Endothelial cell (in vitro differentiated cells): ENCODE data around the gene RNF135. TPM values are rescaled to one million over a fixed set of nuclear protein-coding genes. Genes with fewer than 3 reads are reported as not detected.
"Not testable (repeated sequence)": the region's sequence is repeated elsewhere in the genome, so short reads cannot be mapped to it uniquely, and the experiment has no call there.

Source experiments
- DNase-seq: peaks from one replicate; pipeline ENCODE4 v3.0.0; 2021; ENCODE audit warnings: low spot score
- H3K27ac Mint-ChIP-seq: one replicate; pipeline ENCODE4 v1.8.0; 2021; ENCODE audit warnings: mixed read lengths, inconsistent platforms; ENCODE audit not compliant: unreplicated experiment
- H3K27me3 Mint-ChIP-seq: one replicate; pipeline ENCODE4 v1.8.0; 2021; ENCODE audit warnings: mild to moderate bottlenecking, moderate library complexity, mixed read lengths, inconsistent platforms; ENCODE audit not compliant: unreplicated experiment
- H3K36me3 Mint-ChIP-seq: one replicate; pipeline ENCODE4 v1.8.0; 2021; ENCODE audit warnings: mild to moderate bottlenecking, low read depth, mixed read lengths, inconsistent platforms; ENCODE audit not compliant: unreplicated experiment
- H3K4me1 Mint-ChIP-seq: one replicate; pipeline ENCODE4 v1.8.0; 2021; ENCODE audit warnings: mild to moderate bottlenecking, mixed read lengths, inconsistent platforms; ENCODE audit not compliant: unreplicated experiment
- H3K4me3 Mint-ChIP-seq: one replicate; pipeline ENCODE4 v1.8.0; 2021; ENCODE audit warnings: mild to moderate bottlenecking, mixed read lengths, inconsistent platforms; ENCODE audit not compliant: unreplicated experiment
- H3K9me3 Mint-ChIP-seq: one replicate; pipeline ENCODE4 v1.8.0; 2021; ENCODE audit warnings: mixed read lengths, inconsistent platforms; ENCODE audit not compliant: unreplicated experiment
- total RNA-seq: library from RNA; stranded (reverse); fragmentation: NEBNext Ultra II Directional; extraction: Animal tissue kit (Norgen Biotek cat#: 25700); gene quantifications from one replicate; pipeline ENCODE4 v1.2.1, GENCODE V29; 2021; ENCODE audit not compliant: unreplicated experiment
- TF ChIP-seq, protein P1 (sequence below): fragments of 200-600 bp; sonication (generic); IDR thresholded peaks from one replicate; pipeline ENCODE4 v1.5.0; 2021; ENCODE audit warnings: antibody characterized with exemption; ENCODE audit not compliant: unreplicated experiment

Gene RNF135
- total RNA-seq, 1 donor from 2014 or later, result 14.6 TPM

DNA sequence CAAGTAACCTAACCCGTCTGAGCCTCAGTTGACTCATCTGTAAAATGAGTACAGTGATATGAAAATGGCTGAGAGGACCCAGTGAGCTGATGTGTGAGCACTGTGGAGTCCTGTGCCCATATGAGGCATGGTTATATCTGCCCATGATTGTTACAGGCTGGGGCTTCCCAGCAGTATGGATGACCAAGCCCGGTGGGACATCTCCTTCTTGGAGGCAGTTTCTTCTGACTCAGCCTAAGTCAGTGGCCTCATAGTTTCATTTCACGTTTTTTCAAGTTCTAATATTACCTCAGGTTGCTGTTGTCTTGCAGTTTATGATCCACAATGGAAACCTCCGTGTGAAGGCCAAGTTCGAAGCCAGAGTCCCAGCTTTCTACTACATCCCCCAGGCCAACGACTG, 44.3 kb upstream of the RNF135 start:
- H3K4me1 Mint-ChIP-seq, result peaks cover 4% of the 10 kb centered on the region
- peaks cover 16% of the 10 kb centered on the region for H3K27me3 Mint-ChIP-seq
- TF ChIP-seq, protein P1, sequence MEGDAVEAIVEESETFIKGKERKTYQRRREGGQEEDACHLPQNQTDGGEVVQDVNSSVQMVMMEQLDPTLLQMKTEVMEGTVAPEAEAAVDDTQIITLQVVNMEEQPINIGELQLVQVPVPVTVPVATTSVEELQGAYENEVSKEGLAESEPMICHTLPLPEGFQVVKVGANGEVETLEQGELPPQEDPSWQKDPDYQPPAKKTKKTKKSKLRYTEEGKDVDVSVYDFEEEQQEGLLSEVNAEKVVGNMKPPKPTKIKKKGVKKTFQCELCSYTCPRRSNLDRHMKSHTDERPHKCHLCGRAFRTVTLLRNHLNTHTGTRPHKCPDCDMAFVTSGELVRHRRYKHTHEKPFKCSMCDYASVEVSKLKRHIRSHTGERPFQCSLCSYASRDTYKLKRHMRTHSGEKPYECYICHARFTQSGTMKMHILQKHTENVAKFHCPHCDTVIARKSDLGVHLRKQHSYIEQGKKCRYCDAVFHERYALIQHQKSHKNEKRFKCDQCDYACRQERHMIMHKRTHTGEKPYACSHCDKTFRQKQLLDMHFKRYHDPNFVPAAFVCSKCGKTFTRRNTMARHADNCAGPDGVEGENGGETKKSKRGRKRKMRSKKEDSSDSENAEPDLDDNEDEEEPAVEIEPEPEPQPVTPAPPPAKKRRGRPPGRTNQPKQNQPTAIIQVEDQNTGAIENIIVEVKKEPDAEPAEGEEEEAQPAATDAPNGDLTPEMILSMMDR, result no peak
- H3K36me3 Mint-ChIP-seq, result peaks cover 5% of the 10 kb centered on the region
- no peaks in the 10 kb centered on the region for H3K9me3 Mint-ChIP-seq
- no peak overlapping the region for H3K27ac Mint-ChIP-seq
- no peak overlapping the region for H3K4me3 Mint-ChIP-seq
- no peak for DNase-seq

DNA sequence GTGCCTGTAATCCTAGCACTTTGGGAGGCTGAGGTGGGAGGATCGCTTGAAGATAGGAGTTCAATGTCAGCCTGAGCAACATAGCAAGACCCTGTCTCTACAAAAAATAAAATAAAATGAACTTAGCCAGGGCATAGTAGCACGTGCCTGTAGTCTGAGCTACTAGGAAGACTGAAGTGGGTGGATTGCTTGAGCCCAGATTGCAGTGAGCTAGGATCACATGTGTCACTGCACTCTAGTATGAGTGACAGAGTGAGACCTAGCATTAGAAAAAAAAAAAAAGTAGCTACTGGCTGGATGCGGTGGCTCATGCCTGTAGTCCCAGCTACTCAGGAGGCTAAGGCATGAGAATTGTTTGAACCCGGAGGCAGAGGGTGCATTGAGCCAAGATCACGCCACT, 43.1 kb upstream of the RNF135 start:
- DNase-seq, result no peak
- TF ChIP-seq, protein P1, result no peak
- Mint-ChIP-seq H3K4me1 (peaks cover 2% of the 10 kb centered on the region), H3K27me3 (peaks cover 16% of the 10 kb centered on the region), H3K9me3 (no peaks in the 10 kb centered on the region), H3K36me3 (peaks cover 2% of the 10 kb centered on the region), H3K4me3 (no peak overlapping the region), H3K27ac (no peak overlapping the region)

DNA sequence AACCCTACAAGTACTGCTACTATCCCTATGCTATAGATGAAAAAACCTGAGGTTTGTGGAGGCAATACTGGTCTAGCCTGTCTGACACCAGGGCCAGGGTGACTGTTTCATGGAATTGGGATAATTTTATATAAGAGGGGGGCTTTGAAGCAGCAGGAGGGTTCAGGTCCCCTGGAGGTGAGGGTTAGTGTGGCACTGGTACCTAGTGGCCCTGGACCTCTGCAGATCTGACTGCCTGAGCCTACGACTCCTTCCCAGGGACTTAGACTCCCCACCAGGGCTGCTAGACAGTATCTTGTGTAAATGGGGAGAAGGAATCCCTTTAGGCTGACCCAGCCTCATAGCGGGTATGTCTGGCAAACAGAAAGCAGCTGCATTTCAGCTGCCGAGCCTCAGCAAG, 42.3 kb upstream of the RNF135 start:
- Mint-ChIP-seq H3K4me3 (no peak overlapping the region), H3K4me1 (no peaks in the 10 kb centered on the region), H3K36me3 (no peaks in the 10 kb centered on the region), H3K27ac (no peak overlapping the region), H3K9me3 (no peaks in the 10 kb centered on the region), H3K27me3 (peaks cover 12% of the 10 kb centered on the region)
- DNase-seq, result no peak
- TF ChIP-seq, protein P1, result no peak

DNA sequence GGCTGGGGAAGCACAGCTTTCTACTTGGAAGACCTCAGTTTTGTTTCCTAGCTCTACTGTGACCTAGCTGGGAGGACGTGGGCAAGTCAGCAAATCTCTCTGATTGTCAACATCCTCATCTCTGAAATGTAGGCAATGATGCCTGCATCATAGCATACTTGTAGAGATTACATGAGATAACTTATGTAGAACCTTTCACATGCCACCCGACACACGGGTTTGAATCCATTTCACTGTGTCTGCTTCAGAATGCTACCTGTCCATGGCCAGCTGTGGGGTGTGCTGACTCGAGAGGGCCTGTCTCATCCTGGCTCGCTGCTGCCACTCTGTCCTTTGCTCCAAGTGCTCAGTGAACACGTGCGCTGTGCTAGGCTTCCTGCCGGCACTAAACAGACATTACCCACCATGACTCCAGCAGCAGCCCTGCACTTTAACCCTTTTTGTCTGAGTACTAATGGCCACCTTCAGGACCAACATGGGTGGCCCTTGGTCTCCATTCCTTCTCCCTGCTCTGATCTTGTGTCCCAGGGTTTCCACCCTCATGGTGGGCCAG, 41.7 kb upstream of the RNF135 start:
- Mint-ChIP-seq H3K36me3 (no peaks in the 10 kb centered on the region), H3K4me1 (no peaks in the 10 kb centered on the region), H3K27ac (no peak overlapping the region), H3K27me3 (peaks cover 10% of the 10 kb centered on the region), H3K9me3 (no peaks in the 10 kb centered on the region), H3K4me3 (no peak overlapping the region)
- no peak for DNase-seq
- TF ChIP-seq, protein P1, result no peak

DNA sequence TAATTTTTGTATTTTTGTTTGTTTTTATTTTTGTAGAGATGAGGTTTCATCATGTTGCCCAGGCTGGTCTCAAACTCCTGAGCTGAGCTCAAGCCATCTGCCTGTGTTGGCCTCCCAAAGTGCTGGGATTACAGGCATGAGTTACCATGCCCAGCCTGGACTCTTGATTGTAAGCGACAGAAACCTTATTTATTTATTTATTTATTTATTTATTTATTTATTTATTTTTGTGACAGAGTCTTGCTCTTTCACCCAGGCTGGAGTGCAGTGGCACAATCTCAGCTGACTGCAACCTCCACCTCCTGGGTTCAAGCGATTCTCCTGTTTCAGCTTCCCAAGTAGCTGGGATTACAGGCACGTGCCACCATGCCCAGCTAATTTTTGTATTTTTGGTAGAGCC, 41.0 kb upstream of the RNF135 start:
- H3K27ac Mint-ChIP-seq, H3K4me3 Mint-ChIP-seq, DNase-seq, H3K27me3 Mint-ChIP-seq, H3K36me3 Mint-ChIP-seq, H3K4me1 Mint-ChIP-seq, H3K9me3 Mint-ChIP-seq: not testable (repeated sequence)

DNA sequence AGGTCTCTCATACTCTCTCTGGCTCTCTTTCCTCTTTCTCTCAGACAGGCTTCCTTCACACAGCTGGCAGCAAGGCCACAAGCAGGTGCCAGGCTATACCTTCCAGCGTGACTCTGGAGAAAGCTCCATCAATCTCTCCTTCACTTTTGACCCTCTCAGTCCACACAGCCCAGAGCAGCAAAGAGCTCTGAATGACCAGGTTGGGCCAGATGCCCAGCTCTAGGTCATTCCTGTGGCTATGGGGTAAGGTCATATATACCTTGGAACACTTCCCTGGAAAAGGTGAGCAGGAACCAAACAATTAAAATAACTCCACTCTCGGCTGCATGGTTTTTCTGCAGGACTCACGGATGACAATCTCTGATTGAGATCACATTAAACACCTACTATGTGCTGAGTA, 40.3 kb upstream of the RNF135 start:
- no peak for DNase-seq
- H3K36me3 Mint-ChIP-seq, result no peaks in the 10 kb centered on the region
- no peak overlapping the region for H3K27ac Mint-ChIP-seq
- H3K4me3 Mint-ChIP-seq, result no peak overlapping the region
- TF ChIP-seq, protein P1, result no peak
- H3K27me3 Mint-ChIP-seq, result peaks cover 5% of the 10 kb centered on the region
- H3K4me1 Mint-ChIP-seq, result no peaks in the 10 kb centered on the region
- H3K9me3 Mint-ChIP-seq, result no peaks in the 10 kb centered on the region

DNA sequence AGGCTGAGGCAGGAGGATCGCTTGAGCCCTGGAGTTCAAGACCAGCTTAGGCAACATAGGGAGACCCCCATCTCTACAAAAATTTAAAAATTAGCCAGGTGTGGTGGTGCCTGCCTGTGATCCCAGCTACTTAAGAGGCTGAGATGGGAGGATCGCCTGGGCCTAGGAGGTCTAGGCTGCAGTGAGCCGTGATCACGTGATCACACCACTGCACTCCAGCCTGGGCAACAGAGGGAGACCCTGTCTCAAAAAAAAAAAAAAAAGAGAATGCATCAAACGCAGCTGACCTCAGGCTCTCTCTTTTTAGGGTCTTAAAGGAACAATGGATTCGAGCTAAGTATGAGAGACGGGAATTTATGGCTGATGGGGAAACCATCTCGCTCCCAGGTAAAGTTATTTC, 39.3 kb upstream of the RNF135 start:
- not testable (repeated sequence) for H3K27ac Mint-ChIP-seq, DNase-seq, H3K4me3 Mint-ChIP-seq

More for the DNA sequence above, 39.3 kb upstream of the RNF135 start:
- not testable (repeated sequence) for H3K36me3 Mint-ChIP-seq, H3K4me1 Mint-ChIP-seq, H3K27me3 Mint-ChIP-seq, H3K9me3 Mint-ChIP-seq
